ENCODE data around the gene GMDS.

Gene GMDS

DNA sequence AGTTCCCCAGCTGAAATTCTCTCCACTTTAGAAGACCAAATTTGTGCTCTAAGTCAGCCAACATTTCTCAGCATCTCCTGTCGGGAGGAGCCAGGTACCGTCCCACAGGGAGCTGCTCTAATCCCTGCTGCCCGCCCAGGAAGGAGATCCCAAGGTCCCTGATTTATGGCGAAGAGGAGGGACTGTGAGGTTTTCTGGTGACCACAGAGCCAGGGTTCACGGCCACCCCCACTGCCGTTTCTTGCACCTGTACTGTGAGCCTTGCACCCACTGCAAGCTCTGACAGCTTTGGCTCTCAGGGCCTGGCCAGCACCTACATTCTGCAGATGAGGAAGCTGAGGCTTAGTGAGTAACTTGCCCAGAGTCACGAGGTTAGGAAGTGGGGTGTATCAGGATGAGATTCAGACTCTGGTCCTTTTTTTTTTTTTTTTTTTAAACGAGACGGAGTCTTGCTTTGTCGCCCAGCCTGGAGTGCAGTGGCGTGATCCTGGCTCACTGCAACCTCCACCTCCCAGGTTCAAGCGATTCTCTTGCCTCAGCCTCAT, 600.8 kb downstream of the GMDS start:
- TF ChIP-seq BACH2 (CRISPR knock-in tag; IDR thresholded peaks at IDR 0.05; ENCODE audit: borderline replicate concordance) (no peak), CSDC2 (CRISPR knock-in tag; IDR thresholded peaks at IDR 0.05) (no peak), ZNF8 (CRISPR knock-in tag; IDR thresholded peaks at IDR 0.05) (no peak), GLIS3 (CRISPR knock-in tag; IDR thresholded peaks at IDR 0.05) (no peak), OSR1 (CRISPR knock-in tag; IDR thresholded peaks at IDR 0.05) (no peak), ISL1 (CRISPR knock-in tag; IDR thresholded peaks at IDR 0.05) (no peak), TOX (CRISPR knock-in tag; IDR thresholded peaks at IDR 0.05; ENCODE audit: borderline replicate concordance) (no peak), ESRRG (CRISPR knock-in tag; IDR thresholded peaks at IDR 0.05) (no peak), ZNF70 (CRISPR knock-in tag; IDR thresholded peaks at IDR 0.05) (no peak), ZNF565 (CRISPR knock-in tag; conservative IDR thresholded peaks at IDR 0.05; ENCODE audit: low read depth) (no peak), ZFP30 (CRISPR knock-in tag; IDR thresholded peaks at IDR 0.05) (no peak), ARNTL (CRISPR knock-in tag; IDR thresholded peaks at IDR 0.05; ENCODE audit: borderline replicate concordance, low read depth) (no peak)
- TF ChIP-seq, protein P1, sequence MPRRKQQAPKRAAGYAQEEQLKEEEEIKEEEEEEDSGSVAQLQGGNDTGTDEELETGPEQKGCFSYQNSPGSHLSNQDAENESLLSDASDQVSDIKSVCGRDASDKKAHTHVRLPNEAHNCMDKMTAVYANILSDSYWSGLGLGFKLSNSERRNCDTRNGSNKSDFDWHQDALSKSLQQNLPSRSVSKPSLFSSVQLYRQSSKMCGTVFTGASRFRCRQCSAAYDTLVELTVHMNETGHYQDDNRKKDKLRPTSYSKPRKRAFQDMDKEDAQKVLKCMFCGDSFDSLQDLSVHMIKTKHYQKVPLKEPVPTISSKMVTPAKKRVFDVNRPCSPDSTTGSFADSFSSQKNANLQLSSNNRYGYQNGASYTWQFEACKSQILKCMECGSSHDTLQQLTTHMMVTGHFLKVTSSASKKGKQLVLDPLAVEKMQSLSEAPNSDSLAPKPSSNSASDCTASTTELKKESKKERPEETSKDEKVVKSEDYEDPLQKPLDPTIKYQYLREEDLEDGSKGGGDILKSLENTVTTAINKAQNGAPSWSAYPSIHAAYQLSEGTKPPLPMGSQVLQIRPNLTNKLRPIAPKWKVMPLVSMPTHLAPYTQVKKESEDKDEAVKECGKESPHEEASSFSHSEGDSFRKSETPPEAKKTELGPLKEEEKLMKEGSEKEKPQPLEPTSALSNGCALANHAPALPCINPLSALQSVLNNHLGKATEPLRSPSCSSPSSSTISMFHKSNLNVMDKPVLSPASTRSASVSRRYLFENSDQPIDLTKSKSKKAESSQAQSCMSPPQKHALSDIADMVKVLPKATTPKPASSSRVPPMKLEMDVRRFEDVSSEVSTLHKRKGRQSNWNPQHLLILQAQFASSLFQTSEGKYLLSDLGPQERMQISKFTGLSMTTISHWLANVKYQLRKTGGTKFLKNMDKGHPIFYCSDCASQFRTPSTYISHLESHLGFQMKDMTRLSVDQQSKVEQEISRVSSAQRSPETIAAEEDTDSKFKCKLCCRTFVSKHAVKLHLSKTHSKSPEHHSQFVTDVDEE (CRISPR knock-in tag; IDR thresholded peaks at IDR 0.05) = no peak
- TF ChIP-seq, protein P2, sequence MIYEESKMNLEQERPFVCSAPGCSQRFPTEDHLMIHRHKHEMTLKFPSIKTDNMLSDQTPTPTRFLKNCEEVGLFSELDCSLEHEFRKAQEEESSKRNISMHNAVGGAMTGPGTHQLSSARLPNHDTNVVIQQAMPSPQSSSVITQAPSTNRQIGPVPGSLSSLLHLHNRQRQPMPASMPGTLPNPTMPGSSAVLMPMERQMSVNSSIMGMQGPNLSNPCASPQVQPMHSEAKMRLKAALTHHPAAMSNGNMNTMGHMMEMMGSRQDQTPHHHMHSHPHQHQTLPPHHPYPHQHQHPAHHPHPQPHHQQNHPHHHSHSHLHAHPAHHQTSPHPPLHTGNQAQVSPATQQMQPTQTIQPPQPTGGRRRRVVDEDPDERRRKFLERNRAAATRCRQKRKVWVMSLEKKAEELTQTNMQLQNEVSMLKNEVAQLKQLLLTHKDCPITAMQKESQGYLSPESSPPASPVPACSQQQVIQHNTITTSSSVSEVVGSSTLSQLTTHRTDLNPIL (CRISPR knock-in tag; IDR thresholded peaks at IDR 0.05; ENCODE audit: low read depth) = no peak
- TF ChIP-seq, protein P3, sequence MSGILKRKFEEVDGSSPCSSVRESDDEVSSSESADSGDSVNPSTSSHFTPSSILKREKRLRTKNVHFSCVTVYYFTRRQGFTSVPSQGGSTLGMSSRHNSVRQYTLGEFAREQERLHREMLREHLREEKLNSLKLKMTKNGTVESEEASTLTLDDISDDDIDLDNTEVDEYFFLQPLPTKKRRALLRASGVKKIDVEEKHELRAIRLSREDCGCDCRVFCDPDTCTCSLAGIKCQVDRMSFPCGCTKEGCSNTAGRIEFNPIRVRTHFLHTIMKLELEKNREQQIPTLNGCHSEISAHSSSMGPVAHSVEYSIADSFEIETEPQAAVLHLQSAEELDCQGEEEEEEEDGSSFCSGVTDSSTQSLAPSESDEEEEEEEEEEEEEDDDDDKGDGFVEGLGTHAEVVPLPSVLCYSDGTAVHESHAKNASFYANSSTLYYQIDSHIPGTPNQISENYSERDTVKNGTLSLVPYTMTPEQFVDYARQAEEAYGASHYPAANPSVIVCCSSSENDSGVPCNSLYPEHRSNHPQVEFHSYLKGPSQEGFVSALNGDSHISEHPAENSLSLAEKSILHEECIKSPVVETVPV (CRISPR knock-in tag; IDR thresholded peaks at IDR 0.05) = no peak
- no peak for ATAC-seq

DNA sequence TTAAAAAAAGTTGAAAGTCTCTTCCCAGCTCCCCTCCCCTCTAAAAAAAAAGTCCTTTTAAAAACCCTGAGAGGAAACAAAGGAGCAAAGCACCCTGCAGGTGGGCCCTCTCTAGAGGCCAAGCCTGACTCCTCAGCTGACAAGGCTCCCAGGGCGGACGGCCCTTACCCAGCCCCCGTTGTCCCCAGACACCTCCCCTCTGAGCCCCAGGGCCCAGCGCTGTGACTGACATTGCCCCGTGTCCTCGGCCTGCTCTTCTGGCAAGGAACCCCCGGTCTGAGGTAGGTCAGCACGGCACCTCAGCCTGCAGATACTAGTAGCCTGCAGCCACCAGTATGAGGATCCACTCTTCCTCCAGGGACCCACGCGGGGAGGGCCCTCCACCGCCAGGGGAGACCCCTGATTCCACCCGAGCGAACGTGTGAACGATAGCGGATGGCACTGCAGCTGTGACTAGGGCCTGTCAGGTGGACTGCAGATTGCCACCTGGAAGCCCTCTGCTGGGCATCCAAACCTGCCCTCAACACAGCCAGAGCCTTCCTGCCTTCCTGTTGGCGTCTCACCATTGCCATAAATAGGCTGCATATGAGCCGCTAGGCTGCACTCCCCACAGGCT, 601.5 kb downstream of the GMDS start:
- ATAC-seq = no peak

More for the DNA sequence above, 601.5 kb downstream of the GMDS start:
- TF ChIP-seq SNAI2 (CRISPR knock-in tag; IDR thresholded peaks at IDR 0.05) (no peak), BACH2 (CRISPR knock-in tag; IDR thresholded peaks at IDR 0.05; ENCODE audit: borderline replicate concordance) (no peak), CSDC2 (CRISPR knock-in tag; IDR thresholded peaks at IDR 0.05) (no peak), TOX (CRISPR knock-in tag; IDR thresholded peaks at IDR 0.05; ENCODE audit: borderline replicate concordance) (no peak), GLIS3 (CRISPR knock-in tag; IDR thresholded peaks at IDR 0.05) (no peak), ISL1 (CRISPR knock-in tag; IDR thresholded peaks at IDR 0.05) (no peak), RARB (CRISPR knock-in tag; IDR thresholded peaks at IDR 0.05) (no peak), ZC3H10 (CRISPR knock-in tag; IDR thresholded peaks at IDR 0.05) (no peak), ARNTL (CRISPR knock-in tag; IDR thresholded peaks at IDR 0.05; ENCODE audit: borderline replicate concordance, low read depth) (no peak), ESRRG (CRISPR knock-in tag; IDR thresholded peaks at IDR 0.05) (no peak), ZFP30 (CRISPR knock-in tag; IDR thresholded peaks at IDR 0.05) (no peak), ZNF8 (CRISPR knock-in tag; IDR thresholded peaks at IDR 0.05) (no peak), ZFP3 (CRISPR knock-in tag; IDR thresholded peaks at IDR 0.05) (no peak)
- TF ChIP-seq, protein P4, sequence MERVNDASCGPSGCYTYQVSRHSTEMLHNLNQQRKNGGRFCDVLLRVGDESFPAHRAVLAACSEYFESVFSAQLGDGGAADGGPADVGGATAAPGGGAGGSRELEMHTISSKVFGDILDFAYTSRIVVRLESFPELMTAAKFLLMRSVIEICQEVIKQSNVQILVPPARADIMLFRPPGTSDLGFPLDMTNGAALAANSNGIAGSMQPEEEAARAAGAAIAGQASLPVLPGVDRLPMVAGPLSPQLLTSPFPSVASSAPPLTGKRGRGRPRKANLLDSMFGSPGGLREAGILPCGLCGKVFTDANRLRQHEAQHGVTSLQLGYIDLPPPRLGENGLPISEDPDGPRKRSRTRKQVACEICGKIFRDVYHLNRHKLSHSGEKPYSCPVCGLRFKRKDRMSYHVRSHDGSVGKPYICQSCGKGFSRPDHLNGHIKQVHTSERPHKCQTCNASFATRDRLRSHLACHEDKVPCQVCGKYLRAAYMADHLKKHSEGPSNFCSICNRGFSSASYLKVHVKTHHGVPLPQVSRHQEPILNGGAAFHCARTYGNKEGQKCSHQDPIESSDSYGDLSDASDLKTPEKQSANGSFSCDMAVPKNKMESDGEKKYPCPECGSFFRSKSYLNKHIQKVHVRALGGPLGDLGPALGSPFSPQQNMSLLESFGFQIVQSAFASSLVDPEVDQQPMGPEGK (CRISPR knock-in tag; IDR thresholded peaks at IDR 0.05; ENCODE audit: borderline replicate concordance) = no peak
- TF ChIP-seq, protein P5, sequence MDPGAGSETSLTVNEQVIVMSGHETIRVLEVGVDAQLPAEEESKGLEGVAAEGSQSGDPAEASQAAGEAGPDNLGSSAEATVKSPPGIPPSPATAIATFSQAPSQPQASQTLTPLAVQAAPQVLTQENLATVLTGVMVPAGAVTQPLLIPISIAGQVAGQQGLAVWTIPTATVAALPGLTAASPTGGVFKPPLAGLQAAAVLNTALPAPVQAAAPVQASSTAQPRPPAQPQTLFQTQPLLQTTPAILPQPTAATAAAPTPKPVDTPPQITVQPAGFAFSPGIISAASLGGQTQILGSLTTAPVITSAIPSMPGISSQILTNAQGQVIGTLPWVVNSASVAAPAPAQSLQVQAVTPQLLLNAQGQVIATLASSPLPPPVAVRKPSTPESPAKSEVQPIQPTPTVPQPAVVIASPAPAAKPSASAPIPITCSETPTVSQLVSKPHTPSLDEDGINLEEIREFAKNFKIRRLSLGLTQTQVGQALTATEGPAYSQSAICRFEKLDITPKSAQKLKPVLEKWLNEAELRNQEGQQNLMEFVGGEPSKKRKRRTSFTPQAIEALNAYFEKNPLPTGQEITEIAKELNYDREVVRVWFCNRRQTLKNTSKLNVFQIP (CRISPR knock-in tag; IDR thresholded peaks at IDR 0.05; ENCODE audit: borderline replicate concordance, low read depth) = no peak
- TF ChIP-seq, protein P2 (CRISPR knock-in tag; IDR thresholded peaks at IDR 0.05; ENCODE audit: low read depth) = no peak
- TF ChIP-seq, protein P3 (CRISPR knock-in tag; IDR thresholded peaks at IDR 0.05) = no peak

Data from SK-N-SH treated with all-trans-retinoic acid at 6 μM for 48 hours (cell line).